NCI-H82 (cell line): ENCODE results near the gene HINT2.

Experiments
- DNase-seq: peaks from one replicate; lab custom pipeline; 2025; lab: John Stamatoyannopoulos, UW

The HINT2 gene

GRCh38 chr9:35840881-35841644 lies 26.2 kb upstream of the HINT2 start:
- no peak for DNase-seq

GRCh38 chr9:35839926-35840325 lies 25.1 kb upstream of the HINT2 start:
- DNase-seq: no peak

DNA sequence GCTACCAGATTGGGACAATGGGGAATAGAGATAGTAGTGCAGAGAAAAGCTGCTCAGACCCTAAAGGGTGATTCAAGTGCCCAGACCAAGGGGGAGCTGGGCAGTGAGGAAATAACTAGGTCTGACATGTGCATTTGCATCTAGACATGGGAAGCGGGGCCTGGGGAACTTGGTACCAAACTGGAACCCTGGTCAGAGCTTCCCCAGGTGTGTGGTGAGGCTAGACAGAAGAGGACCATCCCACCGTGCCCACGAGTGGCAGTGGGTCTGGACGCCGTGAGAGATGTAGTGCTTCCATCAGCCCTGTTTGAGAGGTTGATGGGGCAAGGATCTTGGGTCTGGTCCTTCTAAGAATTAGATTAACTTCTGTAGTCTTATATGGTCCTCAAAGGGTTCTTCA lies 21.8 kb upstream of the HINT2 start:
- DNase-seq: no peak

- no peak for DNase-seq
Observed at GRCh38 chr9:35835766-35836165, 20.9 kb upstream of the HINT2 start.

GRCh38 chr9:35835216-35835632 lies 20.4 kb upstream of the HINT2 start:
- peak; percentile 22 for DNase-seq

GRCh38 chr9:35834260-35835215 lies 19.7 kb upstream of the HINT2 start:
- no peak for DNase-seq

DNA sequence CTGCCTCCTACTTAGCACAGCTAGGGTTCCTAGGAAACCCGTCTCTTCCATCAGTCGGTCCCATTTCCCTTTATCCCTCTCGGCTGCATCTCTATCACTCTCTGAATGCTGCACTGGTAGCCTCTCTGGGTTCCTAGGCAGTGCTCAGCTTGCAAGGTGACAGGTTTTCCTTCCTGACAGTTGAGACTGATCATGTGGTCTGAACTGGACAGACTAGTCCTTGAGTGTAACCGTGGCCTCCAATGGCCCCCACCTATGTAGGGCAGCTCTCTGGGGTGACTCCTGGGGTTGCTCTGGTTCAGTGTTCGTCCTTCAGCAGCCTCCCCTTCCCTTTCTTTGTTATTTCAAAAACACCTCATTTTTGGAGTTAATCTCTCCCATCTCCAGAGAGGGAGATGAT lies 18.0 kb upstream of the HINT2 start:
- DNase-seq: no peak

DNA sequence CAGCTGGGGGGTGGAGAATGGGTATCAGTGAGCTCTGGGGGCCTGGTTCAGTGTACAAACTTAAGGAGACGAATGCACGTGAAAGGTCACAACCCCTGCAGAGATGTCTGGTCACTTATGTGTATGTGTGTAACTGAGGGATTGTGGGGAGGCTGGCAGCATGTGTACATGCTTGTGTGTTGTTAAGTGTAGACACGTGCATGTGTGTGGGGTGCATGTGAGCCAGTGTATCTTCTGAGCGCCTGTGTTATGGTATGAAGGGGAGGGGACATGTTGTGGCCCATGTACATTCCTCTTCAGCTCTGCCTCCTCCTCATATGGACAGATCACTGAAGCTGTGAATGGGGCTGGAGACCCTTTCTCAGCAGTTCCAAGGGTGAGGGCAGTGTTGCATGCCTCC lies 16.2 kb upstream of the HINT2 start:
- DNase-seq: no peak

GRCh38 chr9:35829764-35830096 lies 14.9 kb upstream of the HINT2 start:
- DNase-seq: peak; percentile 37

GRCh38 chr9:35829084-35829763 lies 14.4 kb upstream of the HINT2 start, which contains the start of gene TMEM8B:
Gene TMEM8B, plus strand, starts transcription at chr9:35829228. Its CDS starts 220 bp downstream, at chr9:35829448.
- peak; percentile 95 for DNase-seq

DNA sequence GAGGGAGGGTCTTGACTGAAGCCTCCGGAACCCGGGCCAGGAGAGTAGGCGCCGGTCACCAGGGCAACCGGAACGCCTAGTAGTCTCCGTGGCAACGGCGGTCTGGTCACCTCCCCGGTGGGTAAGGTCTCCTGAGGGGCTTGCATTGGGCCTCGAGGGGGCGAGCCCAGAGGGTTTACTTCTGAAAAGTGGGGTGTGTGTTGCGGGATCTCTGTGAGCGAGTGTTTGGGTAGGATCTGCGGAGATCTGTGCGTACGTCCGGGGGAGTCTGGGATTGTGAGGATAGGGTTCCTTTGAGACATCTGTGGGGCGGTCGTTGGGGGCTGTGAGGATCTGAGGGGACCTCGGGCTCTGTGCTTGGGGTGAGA lies 13.9 kb upstream of the HINT2 start, which contains the start of gene FAM221B:
FAM221B (minus strand) TSS at position 17 of the 368 bp plus-strand sequence. CDS start 2,571 bp downstream, outside the sequence.
- DNase-seq: peak; percentile 23

DNA sequence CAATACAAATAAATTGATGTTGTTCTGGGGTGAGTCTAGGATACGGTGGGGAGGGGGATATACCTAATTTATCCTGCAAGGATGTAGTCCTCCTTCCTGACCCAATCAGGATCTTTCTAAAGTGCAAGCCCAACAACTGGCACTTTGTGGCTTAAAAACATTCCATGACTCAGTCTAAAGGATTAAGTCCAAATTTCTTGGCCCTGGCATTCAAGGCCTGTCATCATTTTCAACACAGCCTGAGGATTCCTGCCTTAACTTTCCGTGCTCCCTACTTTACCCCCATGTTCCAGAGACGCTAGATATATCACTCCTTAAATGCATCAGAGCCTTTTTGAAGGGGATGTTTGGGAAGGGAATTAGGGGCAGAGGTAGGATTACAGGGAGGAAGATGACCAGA lies 12.6 kb upstream of the HINT2 start:
- DNase-seq: no peak

DNA sequence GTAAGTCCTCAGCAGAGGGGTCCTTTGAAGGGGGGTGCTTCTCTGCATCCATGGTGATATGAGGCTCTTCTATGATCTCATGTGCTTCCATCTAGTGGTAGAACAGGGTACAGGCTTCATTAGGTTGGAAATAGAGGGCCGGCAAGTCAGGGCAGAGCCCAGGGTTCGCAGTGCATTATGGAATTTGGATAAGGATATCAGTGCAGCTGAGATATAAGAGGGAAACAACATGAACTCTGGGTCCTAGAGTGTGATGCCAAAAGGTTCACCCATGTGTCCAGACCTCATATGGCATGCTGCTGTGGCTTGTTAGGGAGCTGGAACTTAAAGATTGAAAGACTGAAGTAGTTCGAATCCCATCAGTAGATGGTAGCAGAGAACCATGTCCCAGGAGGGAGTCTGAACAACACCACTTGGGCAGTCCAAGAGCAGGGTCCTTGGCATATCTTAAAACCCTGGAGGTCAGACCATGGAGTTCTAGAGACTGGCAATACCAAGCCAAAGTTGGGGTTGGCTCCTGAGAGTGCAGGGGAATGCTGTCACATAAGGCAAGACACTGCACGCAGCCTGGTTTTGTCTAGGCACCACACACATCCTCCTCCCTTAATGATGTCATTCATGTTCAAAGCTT lies 11.3 kb upstream of the HINT2 start:
- peak; percentile 72 for DNase-seq

DNA sequence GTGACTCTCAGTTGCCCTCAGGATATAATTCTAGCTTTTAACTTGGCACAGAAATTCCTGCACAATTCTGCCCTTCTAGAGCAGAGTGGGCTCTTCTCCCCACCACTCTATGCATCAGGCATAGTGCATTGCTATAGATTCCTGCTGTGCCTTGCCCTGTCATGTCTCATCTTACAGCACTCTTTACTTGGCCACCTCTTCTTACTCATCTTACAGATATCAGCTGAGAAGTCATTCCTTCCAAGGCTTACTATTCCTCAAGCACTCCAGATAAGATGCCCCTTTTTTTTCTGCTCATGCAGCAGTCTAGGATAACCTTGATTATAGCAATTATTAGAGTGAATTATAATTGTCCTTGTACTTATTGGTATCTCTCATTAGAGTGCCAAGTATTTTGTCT lies 8.1 kb upstream of the HINT2 start:
- no peak for DNase-seq

DNA sequence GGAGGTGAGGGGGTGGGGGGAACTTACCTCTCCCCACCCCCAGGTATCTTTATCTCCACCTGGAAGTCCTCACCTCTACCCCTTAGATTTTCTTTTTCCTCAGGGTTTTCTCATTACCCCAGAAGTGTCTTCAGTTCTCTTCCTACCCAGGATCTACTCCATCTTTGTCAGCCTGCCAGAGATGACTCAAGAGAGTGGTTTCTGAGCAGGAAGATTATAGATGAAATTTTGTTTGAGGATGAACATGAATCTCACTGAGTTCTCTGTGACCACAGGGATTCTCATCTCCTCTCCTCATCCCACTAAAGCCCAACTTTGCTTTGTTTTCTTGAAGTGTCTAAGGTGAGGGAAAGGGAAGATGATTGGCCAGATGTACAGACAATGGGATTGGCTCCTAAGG lies 5.2 kb upstream of the HINT2 start:
- no peak for DNase-seq

DNA sequence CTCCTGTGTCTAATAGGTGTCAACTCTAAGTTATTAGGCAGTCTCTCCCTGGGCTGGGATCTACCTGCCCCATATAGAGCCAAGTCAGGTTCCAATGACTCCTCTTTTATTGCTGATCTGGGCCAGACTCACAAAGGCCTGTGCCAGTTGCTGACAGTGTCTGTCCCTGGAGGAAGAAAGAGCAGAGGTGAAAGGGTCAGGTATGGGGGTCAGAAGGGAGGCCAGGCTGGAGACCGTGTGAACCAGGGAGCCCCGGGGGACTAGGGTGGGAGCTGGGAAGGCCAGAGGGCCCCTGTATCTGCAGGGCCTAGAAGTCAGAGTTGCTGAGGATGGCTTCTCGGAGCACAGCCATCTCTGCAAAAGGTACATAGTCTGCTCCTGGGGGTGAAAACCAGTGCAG lies 3.5 kb upstream of the HINT2 start:
- no peak for DNase-seq

- DNase-seq: peak; percentile 87
Observed at GRCh38 chr9:35816708-35817107, 1.9 kb upstream of the HINT2 start.

DNA sequence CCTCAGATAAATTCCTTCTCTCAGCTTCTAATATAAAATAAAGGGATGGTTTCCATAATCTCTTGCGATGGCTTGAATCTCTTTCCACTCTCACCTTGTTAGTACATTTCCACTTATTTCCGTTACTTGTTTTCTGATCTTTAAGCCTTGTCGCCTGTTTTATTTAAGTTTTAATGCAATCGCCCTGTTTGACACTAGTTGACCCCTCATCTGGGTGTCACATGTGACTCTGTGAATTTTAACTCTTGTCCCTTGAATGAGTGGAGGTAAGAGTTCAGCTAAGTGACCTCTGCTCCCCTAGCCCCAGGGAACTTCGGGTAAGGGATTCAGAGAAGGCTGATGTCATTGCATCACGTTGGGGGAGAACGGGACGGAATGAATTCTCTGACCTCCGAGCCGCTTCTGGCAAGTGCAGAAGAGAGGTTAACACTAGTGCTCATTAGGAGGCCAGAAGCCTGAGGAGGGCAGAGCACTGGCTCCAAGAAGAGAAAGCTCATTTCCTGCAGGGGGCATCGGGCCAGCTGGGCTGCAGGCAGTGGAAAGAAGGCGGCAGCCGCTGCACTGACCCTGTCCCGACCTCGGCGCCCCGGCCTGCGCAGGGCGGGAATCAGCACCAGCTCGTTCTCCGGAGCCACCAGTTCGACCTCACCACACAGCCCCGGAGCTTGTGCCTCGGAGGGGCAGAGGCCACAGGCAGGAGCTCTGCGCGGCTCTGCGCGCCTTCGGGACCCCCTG lies 569 bp downstream of the HINT2 start:
- peak; percentile 67 for DNase-seq

DNA sequence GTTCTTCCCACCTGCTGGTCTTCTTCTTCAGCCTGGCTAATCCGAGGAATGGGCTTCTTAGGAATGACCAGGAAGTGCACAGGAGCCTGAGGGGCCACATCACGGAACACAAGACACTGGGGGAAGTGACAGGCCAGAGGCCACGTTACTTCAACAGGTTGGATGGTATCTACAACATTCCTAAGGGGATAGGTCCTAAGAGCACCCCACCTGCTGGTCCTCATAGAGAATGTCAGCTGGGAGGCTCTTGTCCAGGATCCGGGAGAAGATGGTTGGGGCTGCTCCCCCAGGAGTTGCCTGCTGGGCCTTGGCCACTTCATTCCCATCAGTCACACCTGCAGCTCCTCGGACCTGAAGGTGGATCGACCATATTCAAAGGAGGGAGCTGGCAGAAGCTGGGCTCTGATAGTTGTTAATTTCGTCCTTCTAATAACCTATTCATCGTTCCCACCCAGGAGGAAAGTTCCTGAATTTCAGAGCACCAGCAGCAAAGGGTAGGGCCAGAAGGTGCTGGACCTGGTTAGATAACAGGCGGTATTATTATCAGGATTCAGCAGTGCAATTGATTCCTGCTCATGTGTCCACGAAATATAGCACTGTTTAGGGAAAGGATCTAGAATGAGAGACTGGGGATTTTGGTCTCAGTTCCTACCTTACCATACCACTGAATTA lies 1.3 kb downstream of the HINT2 start:
- peak; percentile 51 for DNase-seq

- DNase-seq: peak; percentile 95
Observed at GRCh38 chr9:35812025-35812602, 2.7 kb downstream of the HINT2 start, which contains the start of gene SPAG8. Gene SPAG8, minus strand, starts transcription at chr9:35812262. Its CDS starts 115 bp downstream, at chr9:35812147.
